Left colon (tissue), 2 donors: ENCODE measurements around the gene PTBP1. TPM values are rescaled to one million over a fixed set of nuclear protein-coding genes. Genes with fewer than 3 reads are reported as not detected.
"Not testable (repeated sequence)": the region's sequence is repeated elsewhere in the genome, so short reads cannot be mapped to it uniquely, and the experiment has no call there.

ENCODE experiments used
- ATAC-seq: fragments of 200-7000 bp; cut with Tn5 transposase; one replicate; pipeline ENCODE4 v1.9.1; 2020; ENCODE audit warnings: mild to moderate bottlenecking, moderate library complexity
- DNase-seq, 2 donors: peaks; one replicate each; pipeline ENCODE4 v3.0.0-alpha.2; 2020
- intact Hi-C, 2 donors: fragments of 100-400 bp; cut with DNase I in 1 of 2; cut with micrococcal nuclease in 1 of 2; formaldehyde crosslinking; loops; one replicate each; pipeline versions ENCODE4 v1.11.2 to v1.14.0; 2022; cut with DNase I, micrococcal nuclease
- total RNA-seq, 2 donors: library from RNA; stranded (reverse); fragmentation: NEBNext Ultra II Directional; extraction: Animal tissue kit (Norgen Biotek cat#: 25700); gene quantifications; one replicate each; pipeline ENCODE4 v1.2.1, GENCODE V29; 2021
- donor health status: DM: no; HTN: no; CAD: no.
- donor health status: DM: yes; HTN: yes; CAD: no.

The PTBP1 gene
- total RNA-seq, 2 donors from 2014 or later = 253 to 306 TPM

- no peak for ATAC-seq
- no peak for DNase-seq
- intact Hi-C loops = no loop called here
These were observed 18.7 kb downstream of the PTBP1 start for GRCh38 chr19:815775-816499.

GRCh38 chr19:816500-816857 lies 19.2 kb downstream of the PTBP1 start:
- intact Hi-C loops = no loop called here
- DNase-seq (no peak), ATAC-seq (no peak)

- intact Hi-C loops, ATAC-seq, DNase-seq: not testable (repeated sequence)
These were observed 23.0 kb downstream of the PTBP1 start for GRCh38 chr19:820212-820611.

GRCh38 chr19:821231-821824 lies 24.1 kb downstream of the PTBP1 start:
- ATAC-seq (no peak), DNase-seq (no peak)
- intact Hi-C loops = no loop called here

GRCh38 chr19:821825-822503 lies 24.7 kb downstream of the PTBP1 start, which contains the start of gene PLPPR3:
TSS of gene PLPPR3 (minus strand) at chr19:821955. CDS start at chr19:821559, 396 bp downstream.
- DNase-seq = no peak
- no peak for ATAC-seq
- intact Hi-C loops = no loop called here

- DNase-seq (no peak), ATAC-seq (peak; percentile 66)
- intact Hi-C loops = no loop called here
These were observed 26.4 kb downstream of the PTBP1 start for GRCh38 chr19:823565-824121.

- ATAC-seq (no peak), DNase-seq (no peak)
- intact Hi-C loops = no loop called here
These were observed 27.6 kb downstream of the PTBP1 start for GRCh38 chr19:824885-825284.

GRCh38 chr19:825897-826644 lies 28.8 kb downstream of the PTBP1 start:
- no peak for DNase-seq
- intact Hi-C loops = no loop called here
- ATAC-seq = no peak

GRCh38 chr19:827314-827709 lies 30.1 kb downstream of the PTBP1 start:
- DNase-seq (no peak), ATAC-seq (no peak)
- intact Hi-C loops = no loop called here

GRCh38 chr19:827710-828321 lies 30.6 kb downstream of the PTBP1 start, which contains the start of gene AZU1:
TSS of gene AZU1 (plus strand) at chr19:827837. CDS start at chr19:827847, 10 bp downstream.
- intact Hi-C loops = no loop called here
- ATAC-seq (peak; percentile 85), DNase-seq (peak; percentile 43 to 49)

GRCh38 chr19:829129-829758 lies 32.0 kb downstream of the PTBP1 start:
- ATAC-seq (no peak), DNase-seq (no peak)
- intact Hi-C loops = no loop called here

GRCh38 chr19:831407-832369 lies 34.4 kb downstream of the PTBP1 start:
- intact Hi-C loops = no loop called here
- ATAC-seq = no peak
- no peak for DNase-seq

GRCh38 chr19:834216-834615 lies 37.0 kb downstream of the PTBP1 start:
- ATAC-seq = no peak
- intact Hi-C loops = no loop called here

GRCh38 chr19:835210-835810 lies 38.1 kb downstream of the PTBP1 start:
- ATAC-seq (no peak), DNase-seq (no peak)
- intact Hi-C loops = no loop called here

More at GRCh38 chr19:834216-834615, 37.0 kb downstream of the PTBP1 start:
- DNase-seq = no peak

- ATAC-seq (no peak), DNase-seq (no peak)
These were observed 43.4 kb downstream of the PTBP1 start, which contains the start of gene PRTN3 for GRCh38 chr19:840519-841206. TSS of gene PRTN3 (plus strand) at chr19:840999. CDS start at chr19:841009, 10 bp downstream.

GRCh38 chr19:842802-843179 lies 45.5 kb downstream of the PTBP1 start:
- intact Hi-C loops, ATAC-seq, DNase-seq: not testable (repeated sequence)

More at GRCh38 chr19:840519-841206, 43.4 kb downstream of the PTBP1 start, which contains the start of gene PRTN3:
- intact Hi-C loops = no loop called here
